OCI-LY7 (cell line): ENCODE results near the gene RAB1A. TPM values are rescaled to one million over a fixed set of nuclear protein-coding genes. Genes with fewer than 3 reads are reported as not detected.

Experiments
- BruUV-seq: library from RNA; stranded (reverse); fragments of 400-500 nt; replicated peaks from 2 replicates; lab custom pipeline; 2021; lab: Mats Ljungman, UMichigan
- CTCF ChIA-PET: fragments of 300-600 bp; sonication (Branson Sonifier 250); formaldehyde crosslinking; loops from one replicate; lab custom pipeline; 2022; ENCODE audit warnings: antibody characterized with exemption; ENCODE audit not compliant: unreplicated experiment; lab: Charles Lee
- POLR2A ChIA-PET: fragments of 300-600 bp; sonication (Branson Sonifier 250); formaldehyde crosslinking; loops from one replicate; lab custom pipeline; 2022; ENCODE audit warnings: antibody characterized with exemption; lab: Charles Lee
- DNase-seq: peaks from one replicate; pipeline ENCODE4 v3.0.0-alpha.2; 2015; ENCODE audit warnings: low spot score
- H2AFZ ChIP-seq: fragments of 200-600 bp; sonication (generic), shearing (Covaris generic); 2 replicates; pipeline ENCODE4 v1.6.1; 2014; ENCODE audit warnings: mild to moderate bottlenecking, antibody characterized with exemption, low read length, moderate library complexity
- H3K27ac ChIP-seq: fragments of 200-600 bp; sonication (generic); 2 replicates; pipeline ENCODE4 v1.5.1; 2014; ENCODE audit warnings: mixed run types, low read depth, mild to moderate bottlenecking, moderate library complexity, low read length, inconsistent platforms; ENCODE audit not compliant: poor library complexity, severe bottlenecking
- H3K36me3 ChIP-seq: fragments of 200-600 bp; sonication (generic); 2 replicates; pipeline ENCODE4 v1.6.1; 2014; ENCODE audit warnings: mild to moderate bottlenecking, antibody characterized with exemption, low read length, moderate library complexity, mixed read lengths; ENCODE audit not compliant: insufficient read depth
- H3K4me1 ChIP-seq: fragments of 200-600 bp; sonication (generic); 2 replicates; pipeline ENCODE4 v1.5.1; 2014; ENCODE audit warnings: mild to moderate bottlenecking, low read length; ENCODE audit not compliant: insufficient read depth, poor library complexity, severe bottlenecking
- H3K4me2 ChIP-seq: fragments of 200-600 bp; sonication (generic); 2 replicates; pipeline ENCODE4 v1.6.1; 2014; ENCODE audit warnings: mild to moderate bottlenecking, low read length
- H3K4me3 ChIP-seq: fragments of 200-600 bp; sonication (generic); 2 replicates; pipeline ENCODE4 v1.5.1; 2014; ENCODE audit warnings: mild to moderate bottlenecking, low read depth, low read length; ENCODE audit not compliant: poor library complexity, severe bottlenecking
- H3K79me2 ChIP-seq: fragments of 200-600 bp; sonication (generic); 2 replicates; pipeline ENCODE4 v1.6.1; 2016; ENCODE audit warnings: low read depth, mild to moderate bottlenecking, low read length, moderate library complexity, mixed read lengths; ENCODE audit not compliant: insufficient read depth
- H3K9me2 ChIP-seq: fragments of 200-600 bp; sonication (generic); 2 replicates; pipeline ENCODE4 v1.6.1; 2016; ENCODE audit warnings: mild to moderate bottlenecking, low read length, mixed read lengths; ENCODE audit not compliant: insufficient read depth
- H3K9me3 ChIP-seq: fragments of 200-600 bp; sonication (generic); 2 replicates; pipeline ENCODE4 v1.6.1; 2014; ENCODE audit warnings: mild to moderate bottlenecking, mixed run types, low read length, mixed read lengths
- H4K20me1 ChIP-seq: fragments of 200-600 bp; sonication (generic); 2 replicates; pipeline ENCODE4 v1.6.1; 2014; ENCODE audit warnings: mild to moderate bottlenecking, antibody characterized with exemption, low read length, moderate library complexity, mixed read lengths; ENCODE audit not compliant: insufficient read depth
- EZH2phosphoT487 ChIP-seq: fragments of 200-600 bp; sonication (generic); IDR thresholded peaks from 2 replicates; pipeline ENCODE4 v1.6.1; 2018; ENCODE audit warnings: low read depth, borderline replicate concordance, mild to moderate bottlenecking, mixed run types, antibody characterized with exemption, low read length, moderate library complexity, mixed read lengths
- intact Hi-C: fragments of 100-400 bp; cut with micrococcal nuclease; formaldehyde crosslinking; loops from one replicate; pipeline ENCODE4 v1.10.0; 2022; ENCODE audit not compliant: unreplicated experiment
- total RNA-seq, 2 experiments: library from RNA; depleted of rRNA in 1 of 2; stranded (reverse); fragments of >200 nt in 1 of 2; shearing (Covaris generic) in 1 of 2; gene quantifications; 2 replicates each; pipeline ENCODE4 v1.2.3, GENCODE V29; 2014 to 2022
- TF ChIP-seq, protein P1 (sequence below): fragments of 200-600 bp; sonication (generic); conservative IDR thresholded peaks from 2 replicates; pipeline ENCODE4 v1.5.1; 2014; ENCODE audit warnings: mild to moderate bottlenecking, antibody characterized with exemption, low read length, moderate library complexity, mixed read lengths

RAB1A gene
- total RNA-seq, 2 experiments from 2014 or later, result 39.7 to 75.4 TPM

DNA sequence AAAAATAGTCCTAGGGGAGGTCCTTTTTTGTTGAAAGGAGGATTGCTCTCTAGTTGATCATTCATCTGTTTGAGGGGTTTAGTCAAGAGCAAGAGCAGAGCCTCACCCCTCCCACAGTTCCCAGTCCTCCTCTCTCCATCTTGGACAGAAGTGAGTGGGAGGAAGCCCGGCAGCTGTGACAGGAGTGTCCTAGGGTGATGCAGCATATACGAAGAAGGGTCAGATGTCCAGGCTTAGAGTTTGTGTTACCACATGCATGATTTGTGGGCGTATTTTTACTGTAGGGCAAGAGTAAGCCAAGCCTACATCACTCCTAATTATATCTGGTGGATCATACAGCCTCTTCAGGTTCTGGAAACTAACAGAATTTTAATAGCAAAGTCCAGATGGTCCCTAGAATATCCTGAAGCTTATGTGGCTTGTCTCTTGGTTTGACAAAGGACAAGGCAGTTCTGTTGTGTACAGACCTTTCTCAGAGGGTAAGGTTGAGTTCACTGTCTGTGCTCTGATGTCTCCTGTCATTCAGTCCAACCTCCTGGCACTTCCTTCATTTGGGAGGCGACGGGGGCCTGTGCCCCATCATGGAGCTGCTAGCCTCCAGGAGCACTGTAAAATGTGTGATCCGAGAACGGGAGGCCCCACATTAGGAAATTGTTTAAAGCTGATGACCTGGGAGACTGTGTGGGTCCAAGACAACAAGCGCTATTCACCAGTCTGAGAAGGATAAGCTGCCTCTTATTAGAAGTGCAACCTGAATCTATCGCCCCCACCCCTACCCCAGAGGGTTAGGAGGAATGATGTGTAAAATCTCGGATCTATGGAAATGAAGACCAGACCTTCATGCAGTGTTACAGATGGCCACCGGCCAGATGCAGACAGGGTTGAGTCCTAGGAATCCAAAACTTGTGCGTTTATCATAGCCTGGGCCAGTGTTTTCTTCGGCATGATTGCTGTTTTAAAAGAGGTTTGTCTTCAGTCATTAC, 66.8 kb downstream of the RAB1A start:
- no peak for TF ChIP-seq EZH2phosphoT487
- TF ChIP-seq, protein P1, sequence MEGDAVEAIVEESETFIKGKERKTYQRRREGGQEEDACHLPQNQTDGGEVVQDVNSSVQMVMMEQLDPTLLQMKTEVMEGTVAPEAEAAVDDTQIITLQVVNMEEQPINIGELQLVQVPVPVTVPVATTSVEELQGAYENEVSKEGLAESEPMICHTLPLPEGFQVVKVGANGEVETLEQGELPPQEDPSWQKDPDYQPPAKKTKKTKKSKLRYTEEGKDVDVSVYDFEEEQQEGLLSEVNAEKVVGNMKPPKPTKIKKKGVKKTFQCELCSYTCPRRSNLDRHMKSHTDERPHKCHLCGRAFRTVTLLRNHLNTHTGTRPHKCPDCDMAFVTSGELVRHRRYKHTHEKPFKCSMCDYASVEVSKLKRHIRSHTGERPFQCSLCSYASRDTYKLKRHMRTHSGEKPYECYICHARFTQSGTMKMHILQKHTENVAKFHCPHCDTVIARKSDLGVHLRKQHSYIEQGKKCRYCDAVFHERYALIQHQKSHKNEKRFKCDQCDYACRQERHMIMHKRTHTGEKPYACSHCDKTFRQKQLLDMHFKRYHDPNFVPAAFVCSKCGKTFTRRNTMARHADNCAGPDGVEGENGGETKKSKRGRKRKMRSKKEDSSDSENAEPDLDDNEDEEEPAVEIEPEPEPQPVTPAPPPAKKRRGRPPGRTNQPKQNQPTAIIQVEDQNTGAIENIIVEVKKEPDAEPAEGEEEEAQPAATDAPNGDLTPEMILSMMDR, result no peak
- H3K27ac ChIP-seq, result no peak overlapping the region

DNA sequence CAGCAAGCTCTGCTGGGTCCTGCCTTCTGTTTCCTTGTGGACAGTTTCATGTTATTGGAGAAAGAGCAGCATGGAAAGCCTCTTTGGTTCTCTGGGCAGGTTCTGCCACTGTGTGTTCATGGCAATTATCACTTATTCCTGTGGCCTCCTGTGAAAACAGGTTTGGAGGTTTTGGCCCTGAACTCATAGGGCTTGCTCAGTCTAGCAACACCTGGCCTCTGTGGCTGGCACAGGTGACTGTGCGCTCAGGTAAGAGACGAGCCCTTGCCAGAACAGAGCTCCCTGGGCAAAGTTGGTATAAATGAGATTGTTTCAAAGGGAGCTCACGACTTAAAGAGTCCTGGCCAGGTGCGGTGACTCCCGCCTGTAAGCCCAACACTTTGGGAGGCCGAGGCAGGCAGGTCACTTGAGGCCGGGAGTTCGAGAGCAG, 68.0 kb downstream of the RAB1A start:
- Histone ChIP-seq H4K20me1 (no peaks in the 10 kb centered on the region), H3K9me2 (no peaks in the 10 kb centered on the region), H3K4me1 (peaks cover 46% of the 10 kb centered on the region), H3K9me3 (no peaks in the 10 kb centered on the region), H3K79me2 (peaks cover 12% of the 10 kb centered on the region; the same call in 1 of the 2 replicates), H3K36me3 (no peaks in the 10 kb centered on the region), H3K4me2 (no peak overlapping the region), H3K27ac (no peak overlapping the region), H2AFZ (no peak overlapping the region), H3K4me3 (no peak overlapping the region)
- no peak for TF ChIP-seq EZH2phosphoT487
- TF ChIP-seq, protein P1, result no peak
- intact Hi-C loops, result no loop called here
- ChIA-PET POLR2A (interaction anchor here (0.6 kb wide), 1 partner anchor 29 kb away, joined by 6 read pairs; no protein-coding TSS in a partner anchor), CTCF (no interaction called here)
- no peak for DNase-seq
- no TSS peak for BruUV-seq

More for the DNA sequence above, 66.8 kb downstream of the RAB1A start:
- no TSS peak for BruUV-seq
- no peaks in the 10 kb centered on the region for H3K36me3 ChIP-seq
- no peak overlapping the region for H2AFZ ChIP-seq
- intact Hi-C loops, result no loop called here
- DNase-seq, result no peak
- ChIA-PET CTCF (interaction anchor here (1.2 to 1.6 kb wide), 2 partner anchors 7 to 117 kb away, joined by 3 to 6 read pairs; partner anchors contain the start of gene CEP68), POLR2A (interaction anchor here (0.5 to 2.4 kb wide), 3 partner anchors 7 to 132 kb away, joined by 3 to 25 read pairs (median 6); partner anchors contain the start of gene CEP68)
- H3K4me2 ChIP-seq, result no peak overlapping the region
- H3K79me2 ChIP-seq, result peaks cover 5% of the 10 kb centered on the region; the same call in 1 of the 2 replicates
- peaks cover 44% of the 10 kb centered on the region for H3K4me1 ChIP-seq
- H3K9me3 ChIP-seq, result no peaks in the 10 kb centered on the region
- no peaks in the 10 kb centered on the region for H3K9me2 ChIP-seq
- H4K20me1 ChIP-seq, result no peaks in the 10 kb centered on the region
- H3K4me3 ChIP-seq, result no peak overlapping the region
